ENCODE measurements around the gene MMP11.

DNA sequence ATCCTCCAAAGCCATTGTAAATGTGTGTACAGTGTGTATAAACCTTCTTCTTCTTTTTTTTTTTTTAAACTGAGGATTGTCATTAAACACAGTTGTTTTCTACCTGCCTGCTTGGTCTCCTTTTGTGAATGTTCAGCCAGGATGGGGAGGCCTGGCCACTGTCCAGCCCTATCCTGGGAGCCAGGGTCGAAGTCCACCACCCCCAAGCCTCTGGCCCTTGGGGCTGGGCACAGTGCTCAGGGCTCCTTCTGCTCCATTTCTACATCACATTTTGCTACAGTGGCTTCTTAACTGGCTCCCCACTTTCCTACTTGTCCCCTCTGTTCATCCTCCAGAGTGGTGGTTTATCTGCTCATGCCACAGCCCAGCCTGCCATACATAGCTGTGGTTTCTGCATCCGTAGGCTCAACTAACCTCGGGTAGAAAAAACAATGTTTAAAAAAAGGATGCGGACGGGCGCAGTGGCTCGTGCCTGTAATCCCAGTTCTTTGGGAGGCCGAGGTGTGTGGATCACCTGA, 11.6 kb downstream of the MMP11 start:
- TF ChIP-seq, protein P1, sequence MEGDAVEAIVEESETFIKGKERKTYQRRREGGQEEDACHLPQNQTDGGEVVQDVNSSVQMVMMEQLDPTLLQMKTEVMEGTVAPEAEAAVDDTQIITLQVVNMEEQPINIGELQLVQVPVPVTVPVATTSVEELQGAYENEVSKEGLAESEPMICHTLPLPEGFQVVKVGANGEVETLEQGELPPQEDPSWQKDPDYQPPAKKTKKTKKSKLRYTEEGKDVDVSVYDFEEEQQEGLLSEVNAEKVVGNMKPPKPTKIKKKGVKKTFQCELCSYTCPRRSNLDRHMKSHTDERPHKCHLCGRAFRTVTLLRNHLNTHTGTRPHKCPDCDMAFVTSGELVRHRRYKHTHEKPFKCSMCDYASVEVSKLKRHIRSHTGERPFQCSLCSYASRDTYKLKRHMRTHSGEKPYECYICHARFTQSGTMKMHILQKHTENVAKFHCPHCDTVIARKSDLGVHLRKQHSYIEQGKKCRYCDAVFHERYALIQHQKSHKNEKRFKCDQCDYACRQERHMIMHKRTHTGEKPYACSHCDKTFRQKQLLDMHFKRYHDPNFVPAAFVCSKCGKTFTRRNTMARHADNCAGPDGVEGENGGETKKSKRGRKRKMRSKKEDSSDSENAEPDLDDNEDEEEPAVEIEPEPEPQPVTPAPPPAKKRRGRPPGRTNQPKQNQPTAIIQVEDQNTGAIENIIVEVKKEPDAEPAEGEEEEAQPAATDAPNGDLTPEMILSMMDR (IDR thresholded peaks at IDR 0.05) = no peak
- no peak for TF ChIP-seq POLR2A (IDR thresholded peaks at IDR 0.05)
